GM12801 (cell line): Measurements from ENCODE around the gene NFIA.

Experiments
- TF ChIP-seq, protein P1 (sequence below): IDR thresholded peaks from one replicate; pipeline ENCODE4 v1.5.1; 2011; ENCODE audit warnings: control low read depth; ENCODE audit not compliant: insufficient read length; ENCODE audit errors: extremely low read depth

The NFIA gene

DNA sequence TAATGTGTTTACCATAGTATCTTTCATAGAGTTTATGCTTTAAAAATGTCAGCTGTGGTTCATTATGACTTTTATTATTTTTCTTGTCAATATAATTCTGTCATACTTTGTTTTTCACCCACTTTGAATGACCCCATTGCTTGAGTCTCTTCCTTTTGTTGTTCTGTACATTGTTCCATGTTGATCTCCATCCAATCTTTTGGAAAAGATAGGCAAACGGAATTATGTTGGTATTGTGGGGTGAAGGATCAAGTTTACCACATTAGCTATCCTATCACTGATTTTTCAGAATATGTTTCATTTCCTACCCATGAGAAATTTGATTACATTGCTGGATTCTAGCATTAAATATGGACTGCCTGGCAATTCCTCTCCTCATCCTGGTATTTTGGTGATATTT, 196.6 kb downstream of the NFIA start:
- TF ChIP-seq, protein P1, sequence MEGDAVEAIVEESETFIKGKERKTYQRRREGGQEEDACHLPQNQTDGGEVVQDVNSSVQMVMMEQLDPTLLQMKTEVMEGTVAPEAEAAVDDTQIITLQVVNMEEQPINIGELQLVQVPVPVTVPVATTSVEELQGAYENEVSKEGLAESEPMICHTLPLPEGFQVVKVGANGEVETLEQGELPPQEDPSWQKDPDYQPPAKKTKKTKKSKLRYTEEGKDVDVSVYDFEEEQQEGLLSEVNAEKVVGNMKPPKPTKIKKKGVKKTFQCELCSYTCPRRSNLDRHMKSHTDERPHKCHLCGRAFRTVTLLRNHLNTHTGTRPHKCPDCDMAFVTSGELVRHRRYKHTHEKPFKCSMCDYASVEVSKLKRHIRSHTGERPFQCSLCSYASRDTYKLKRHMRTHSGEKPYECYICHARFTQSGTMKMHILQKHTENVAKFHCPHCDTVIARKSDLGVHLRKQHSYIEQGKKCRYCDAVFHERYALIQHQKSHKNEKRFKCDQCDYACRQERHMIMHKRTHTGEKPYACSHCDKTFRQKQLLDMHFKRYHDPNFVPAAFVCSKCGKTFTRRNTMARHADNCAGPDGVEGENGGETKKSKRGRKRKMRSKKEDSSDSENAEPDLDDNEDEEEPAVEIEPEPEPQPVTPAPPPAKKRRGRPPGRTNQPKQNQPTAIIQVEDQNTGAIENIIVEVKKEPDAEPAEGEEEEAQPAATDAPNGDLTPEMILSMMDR: no peak

DNA sequence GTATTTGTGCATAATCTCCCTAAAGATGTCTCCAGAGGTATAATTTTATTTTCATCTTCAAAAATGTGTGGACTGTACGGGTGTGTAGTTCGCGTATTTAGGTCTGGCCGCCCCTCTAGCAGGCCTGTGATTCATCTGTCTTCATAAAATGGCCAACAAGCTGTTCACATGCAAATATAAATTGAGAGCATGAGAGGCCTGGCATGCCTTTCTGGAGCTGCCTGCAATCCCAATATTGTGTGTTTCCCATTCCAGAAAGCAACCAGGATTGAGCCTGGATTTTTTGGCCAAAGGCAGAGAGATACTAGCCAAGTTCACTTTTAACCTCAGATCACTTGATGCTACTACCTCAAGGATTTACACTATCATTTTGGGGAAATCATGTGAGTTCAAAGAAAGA, 197.2 kb downstream of the NFIA start:
- TF ChIP-seq, protein P1: no peak

DNA sequence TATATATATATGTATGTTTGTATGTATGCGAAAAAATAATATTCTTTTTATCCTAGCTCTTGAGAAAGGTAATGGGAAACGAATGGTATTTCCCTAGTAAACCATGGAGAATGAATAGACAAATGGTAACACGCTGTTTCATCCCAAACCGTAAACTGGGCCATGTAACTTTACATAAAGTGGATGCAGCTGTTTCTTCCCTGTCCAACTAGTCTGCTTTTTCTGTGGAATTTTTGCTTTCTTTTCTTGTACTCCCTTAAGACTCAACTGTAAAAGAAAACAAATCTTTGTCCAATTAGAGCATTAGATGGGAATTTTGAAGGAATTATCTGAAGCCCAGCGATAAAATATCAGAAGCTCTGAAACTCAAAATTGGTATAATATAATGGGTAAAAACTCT, 198.1 kb downstream of the NFIA start:
- TF ChIP-seq, protein P1: no peak

DNA sequence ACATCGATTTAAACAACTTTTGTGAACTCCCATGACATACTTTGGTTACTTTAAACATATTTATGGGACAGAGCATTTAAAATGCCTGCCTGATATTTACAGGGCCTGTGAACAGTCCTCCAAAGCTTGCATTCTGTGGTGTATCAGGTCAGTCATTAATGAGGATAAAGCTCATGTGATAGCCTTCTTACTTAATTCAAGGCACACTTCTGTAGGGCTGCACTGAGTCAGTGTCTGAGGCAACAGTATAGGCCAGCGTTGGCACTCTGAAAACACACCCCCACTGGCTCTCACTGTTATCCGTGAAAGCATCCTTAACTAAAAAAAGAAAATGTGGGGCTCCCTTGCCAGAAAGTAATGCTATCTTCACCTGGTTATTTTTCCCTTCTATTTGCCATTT, 200.0 kb downstream of the NFIA start:
- TF ChIP-seq, protein P1: no peak

DNA sequence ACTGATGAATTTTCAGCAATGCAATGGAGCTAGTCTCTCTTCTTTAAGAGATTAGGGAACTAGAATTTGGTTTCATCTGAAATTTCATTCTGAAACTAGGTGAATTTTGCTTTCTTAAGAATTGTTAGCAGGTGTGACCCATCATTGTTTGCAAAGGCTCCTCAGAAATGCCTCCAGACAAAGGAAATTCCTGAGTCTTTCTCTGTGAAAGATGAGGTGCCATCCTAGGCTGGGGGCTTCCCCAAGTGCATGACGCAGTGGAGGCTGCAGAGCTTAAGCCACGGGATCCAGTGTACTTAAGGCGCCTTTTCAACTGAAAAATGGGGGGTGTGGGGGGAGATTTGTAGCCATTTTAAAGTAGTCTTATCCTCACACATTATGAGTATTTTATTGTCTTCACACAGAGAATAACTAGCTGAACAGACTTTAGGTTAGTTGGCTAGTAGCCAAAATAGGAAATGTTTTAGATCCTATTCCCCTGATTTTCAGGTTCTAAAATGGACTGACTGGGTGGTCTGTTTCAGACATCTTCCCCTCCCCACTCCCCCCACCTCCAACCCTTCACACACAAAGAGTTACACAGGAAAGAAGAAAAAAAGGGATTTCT, 202.0 kb downstream of the NFIA start:
- TF ChIP-seq, protein P1: no peak

DNA sequence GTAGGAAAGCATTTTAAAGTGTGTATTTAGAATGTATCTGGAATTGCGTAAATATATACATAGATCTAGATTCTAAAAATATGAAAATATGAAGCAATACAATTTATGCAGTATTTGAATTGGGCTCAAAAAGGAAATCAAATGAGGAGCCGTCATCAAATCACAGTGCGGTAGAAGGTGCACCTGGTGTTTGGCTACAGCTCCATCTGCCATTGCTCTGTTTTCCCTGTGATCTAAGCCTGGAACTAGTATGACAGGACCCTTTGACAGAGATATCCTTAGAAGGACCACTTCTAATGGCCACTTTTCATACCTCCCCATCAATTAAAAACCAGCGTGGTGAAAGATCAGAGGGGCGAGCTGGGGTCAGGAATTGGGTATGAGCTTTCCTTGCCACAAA, 202.6 kb downstream of the NFIA start:
- TF ChIP-seq, protein P1: no peak

DNA sequence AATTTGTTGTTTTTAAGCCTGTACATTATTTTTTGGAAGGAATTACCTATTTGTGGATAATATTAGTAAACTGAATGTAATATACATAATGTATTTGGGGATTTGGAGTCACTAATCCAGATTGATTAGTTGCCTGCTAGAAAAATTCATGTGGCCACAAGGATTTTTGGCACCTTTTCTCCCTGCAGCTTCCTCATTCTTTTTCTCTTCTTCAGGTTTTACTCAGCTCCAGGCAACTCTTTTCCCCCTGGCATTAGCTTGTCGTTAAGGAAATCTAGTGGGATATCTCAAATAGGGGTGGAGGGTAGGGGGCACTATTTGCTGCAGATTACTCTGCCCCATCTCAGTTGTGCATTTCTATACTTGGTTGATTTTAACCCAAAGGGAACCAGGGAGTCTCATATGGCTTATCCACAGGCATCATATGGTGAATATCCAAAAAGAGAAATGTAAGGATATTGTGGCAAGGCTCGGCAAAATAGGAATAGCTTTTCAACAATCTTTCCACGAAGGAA, 203.1 kb downstream of the NFIA start:
- TF ChIP-seq, protein P1: no peak
